ENCODE measurements around the gene LENG8. TPM values are rescaled to one million over a fixed set of nuclear protein-coding genes. Genes with fewer than 3 reads are reported as not detected.

LENG8 gene
- total and polyA plus RNA-seq, 2 of the 13 experiments (the other 11 are each of a cell fraction or from before 2014, with no cell fraction given): 14.3 to 41.9 TPM

- TF ChIP-seq FIP1L1 (IDR thresholded peaks at IDR 0.05; ENCODE audit: borderline replicate concordance, insufficient read depth, low read depth, low read length) (no peak), STAT5B (CRISPR knock-in tag; IDR thresholded peaks at IDR 0.05) (no peak), TP53 (CRISPR knock-in tag; conservative IDR thresholded peaks at IDR 0.05) (no peak), SATB2 (CRISPR knock-in tag; IDR thresholded peaks at IDR 0.05) (no peak), SIN3B (IDR thresholded peaks at IDR 0.05; ENCODE audit: low read length) (no peak), ZNF180 (CRISPR knock-in tag; IDR thresholded peaks at IDR 0.05; ENCODE audit: borderline replicate concordance, low read depth) (no peak), MED1 (CRISPR knock-in tag; IDR thresholded peaks at IDR 0.05) (no peak), ZGPAT (CRISPR knock-in tag; IDR thresholded peaks at IDR 0.05) (no peak), SIX4 (CRISPR knock-in tag; IDR thresholded peaks at IDR 0.05) (no peak), ZBTB26 (CRISPR knock-in tag; IDR thresholded peaks at IDR 0.05; ENCODE audit: borderline replicate concordance) (no peak), SRSF9 (IDR thresholded peaks at IDR 0.05; ENCODE audit: borderline replicate concordance, insufficient read depth, low read depth, low read length, poor library complexity, severe bottlenecking) (no peak), ZSCAN31 (CRISPR knock-in tag; IDR thresholded peaks at IDR 0.05; ENCODE audit: low read depth) (no peak), ZNF136 (CRISPR knock-in tag; IDR thresholded peaks at IDR 0.05; ENCODE audit: low read depth) (0 out of 2 replicates have a peak, but pooled peaks have one; percentile 19), ARID3A (IDR thresholded peaks at IDR 0.05; ENCODE audit: low read depth, low read length) (peak; percentile 0; the same call in 1 of the 2 replicates), ZNF496 (CRISPR knock-in tag; IDR thresholded peaks at IDR 0.05; ENCODE audit: insufficient replicate concordance) (no peak), SP4 (CRISPR knock-in tag; IDR thresholded peaks at IDR 0.05) (peak; percentile 89), ZNF563 (CRISPR knock-in tag; IDR thresholded peaks at IDR 0.05) (no peak; the same call in 1 of the 2 replicates), PBX2 (CRISPR knock-in tag; IDR thresholded peaks at IDR 0.05) (peak; percentile 36; the same call in 1 of the 2 replicates)
- TF ChIP-seq, protein P1, sequence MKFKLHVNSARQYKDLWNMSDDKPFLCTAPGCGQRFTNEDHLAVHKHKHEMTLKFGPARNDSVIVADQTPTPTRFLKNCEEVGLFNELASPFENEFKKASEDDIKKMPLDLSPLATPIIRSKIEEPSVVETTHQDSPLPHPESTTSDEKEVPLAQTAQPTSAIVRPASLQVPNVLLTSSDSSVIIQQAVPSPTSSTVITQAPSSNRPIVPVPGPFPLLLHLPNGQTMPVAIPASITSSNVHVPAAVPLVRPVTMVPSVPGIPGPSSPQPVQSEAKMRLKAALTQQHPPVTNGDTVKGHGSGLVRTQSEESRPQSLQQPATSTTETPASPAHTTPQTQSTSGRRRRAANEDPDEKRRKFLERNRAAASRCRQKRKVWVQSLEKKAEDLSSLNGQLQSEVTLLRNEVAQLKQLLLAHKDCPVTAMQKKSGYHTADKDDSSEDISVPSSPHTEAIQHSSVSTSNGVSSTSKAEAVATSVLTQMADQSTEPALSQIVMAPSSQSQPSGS (CRISPR knock-in tag; IDR thresholded peaks at IDR 0.05): no peak
- TF ChIP-seq, protein P2, sequence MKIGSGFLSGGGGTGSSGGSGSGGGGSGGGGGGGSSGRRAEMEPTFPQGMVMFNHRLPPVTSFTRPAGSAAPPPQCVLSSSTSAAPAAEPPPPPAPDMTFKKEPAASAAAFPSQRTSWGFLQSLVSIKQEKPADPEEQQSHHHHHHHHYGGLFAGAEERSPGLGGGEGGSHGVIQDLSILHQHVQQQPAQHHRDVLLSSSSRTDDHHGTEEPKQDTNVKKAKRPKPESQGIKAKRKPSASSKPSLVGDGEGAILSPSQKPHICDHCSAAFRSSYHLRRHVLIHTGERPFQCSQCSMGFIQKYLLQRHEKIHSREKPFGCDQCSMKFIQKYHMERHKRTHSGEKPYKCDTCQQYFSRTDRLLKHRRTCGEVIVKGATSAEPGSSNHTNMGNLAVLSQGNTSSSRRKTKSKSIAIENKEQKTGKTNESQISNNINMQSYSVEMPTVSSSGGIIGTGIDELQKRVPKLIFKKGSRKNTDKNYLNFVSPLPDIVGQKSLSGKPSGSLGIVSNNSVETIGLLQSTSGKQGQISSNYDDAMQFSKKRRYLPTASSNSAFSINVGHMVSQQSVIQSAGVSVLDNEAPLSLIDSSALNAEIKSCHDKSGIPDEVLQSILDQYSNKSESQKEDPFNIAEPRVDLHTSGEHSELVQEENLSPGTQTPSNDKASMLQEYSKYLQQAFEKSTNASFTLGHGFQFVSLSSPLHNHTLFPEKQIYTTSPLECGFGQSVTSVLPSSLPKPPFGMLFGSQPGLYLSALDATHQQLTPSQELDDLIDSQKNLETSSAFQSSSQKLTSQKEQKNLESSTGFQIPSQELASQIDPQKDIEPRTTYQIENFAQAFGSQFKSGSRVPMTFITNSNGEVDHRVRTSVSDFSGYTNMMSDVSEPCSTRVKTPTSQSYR (CRISPR knock-in tag; IDR thresholded peaks at IDR 0.05; ENCODE audit: borderline replicate concordance): no peak
Measured at GRCh38 chr19:54464044-54464629, 15.1 kb downstream of the LENG8 start (continued).

Measured in HepG2 (cell line).